OCI-LY7 (cell line): ENCODE results near the gene HARBI1. TPM values are rescaled to one million over a fixed set of nuclear protein-coding genes. Genes with fewer than 3 reads are reported as not detected.
A peak's percentile ranks its signal among the peaks of the same experiment; 100 is the strongest.

Experiments used
- BruUV-seq: library from RNA; stranded (reverse); fragments of 400-500 nt; replicated peaks from 2 replicates; lab custom pipeline; 2021; lab: Mats Ljungman, UMichigan
- CTCF ChIA-PET: fragments of 300-600 bp; sonication (Branson Sonifier 250); formaldehyde crosslinking; loops from one replicate; lab custom pipeline; 2022; ENCODE audit warnings: antibody characterized with exemption; ENCODE audit not compliant: unreplicated experiment; lab: Charles Lee
- POLR2A ChIA-PET: fragments of 300-600 bp; sonication (Branson Sonifier 250); formaldehyde crosslinking; loops from one replicate; lab custom pipeline; 2022; ENCODE audit warnings: antibody characterized with exemption; lab: Charles Lee
- DNase-seq: peaks from one replicate; pipeline ENCODE4 v3.0.0-alpha.2; 2015; ENCODE audit warnings: low spot score
- H2AFZ ChIP-seq: fragments of 200-600 bp; sonication (generic), shearing (Covaris generic); 2 replicates; pipeline ENCODE4 v1.6.1; 2014; ENCODE audit warnings: mild to moderate bottlenecking, antibody characterized with exemption, low read length, moderate library complexity
- H3K27ac ChIP-seq: fragments of 200-600 bp; sonication (generic); 2 replicates; pipeline ENCODE4 v1.5.1; 2014; ENCODE audit warnings: mixed run types, low read depth, mild to moderate bottlenecking, moderate library complexity, low read length, inconsistent platforms; ENCODE audit not compliant: poor library complexity, severe bottlenecking
- H3K36me3 ChIP-seq: fragments of 200-600 bp; sonication (generic); 2 replicates; pipeline ENCODE4 v1.6.1; 2014; ENCODE audit warnings: mild to moderate bottlenecking, antibody characterized with exemption, low read length, moderate library complexity, mixed read lengths; ENCODE audit not compliant: insufficient read depth
- H3K4me1 ChIP-seq: fragments of 200-600 bp; sonication (generic); 2 replicates; pipeline ENCODE4 v1.5.1; 2014; ENCODE audit warnings: mild to moderate bottlenecking, low read length; ENCODE audit not compliant: insufficient read depth, poor library complexity, severe bottlenecking
- H3K4me2 ChIP-seq: fragments of 200-600 bp; sonication (generic); 2 replicates; pipeline ENCODE4 v1.6.1; 2014; ENCODE audit warnings: mild to moderate bottlenecking, low read length
- H3K4me3 ChIP-seq: fragments of 200-600 bp; sonication (generic); 2 replicates; pipeline ENCODE4 v1.5.1; 2014; ENCODE audit warnings: mild to moderate bottlenecking, low read depth, low read length; ENCODE audit not compliant: poor library complexity, severe bottlenecking
- H3K79me2 ChIP-seq: fragments of 200-600 bp; sonication (generic); 2 replicates; pipeline ENCODE4 v1.6.1; 2016; ENCODE audit warnings: low read depth, mild to moderate bottlenecking, low read length, moderate library complexity, mixed read lengths; ENCODE audit not compliant: insufficient read depth
- H3K9me2 ChIP-seq: fragments of 200-600 bp; sonication (generic); 2 replicates; pipeline ENCODE4 v1.6.1; 2016; ENCODE audit warnings: mild to moderate bottlenecking, low read length, mixed read lengths; ENCODE audit not compliant: insufficient read depth
- H3K9me3 ChIP-seq: fragments of 200-600 bp; sonication (generic); 2 replicates; pipeline ENCODE4 v1.6.1; 2014; ENCODE audit warnings: mild to moderate bottlenecking, mixed run types, low read length, mixed read lengths
- H4K20me1 ChIP-seq: fragments of 200-600 bp; sonication (generic); 2 replicates; pipeline ENCODE4 v1.6.1; 2014; ENCODE audit warnings: mild to moderate bottlenecking, antibody characterized with exemption, low read length, moderate library complexity, mixed read lengths; ENCODE audit not compliant: insufficient read depth
- EZH2phosphoT487 ChIP-seq: fragments of 200-600 bp; sonication (generic); IDR thresholded peaks from 2 replicates; pipeline ENCODE4 v1.6.1; 2018; ENCODE audit warnings: low read depth, borderline replicate concordance, mild to moderate bottlenecking, mixed run types, antibody characterized with exemption, low read length, moderate library complexity, mixed read lengths
- intact Hi-C: fragments of 100-400 bp; cut with micrococcal nuclease; formaldehyde crosslinking; loops from one replicate; pipeline ENCODE4 v1.10.0; 2022; ENCODE audit not compliant: unreplicated experiment
- total RNA-seq, 2 experiments: library from RNA; depleted of rRNA in 1 of 2; stranded (reverse); fragments of >200 nt in 1 of 2; shearing (Covaris generic) in 1 of 2; gene quantifications; 2 replicates each; pipeline ENCODE4 v1.2.3, GENCODE V29; 2014 to 2022
- TF ChIP-seq, protein P1 (sequence below): fragments of 200-600 bp; sonication (generic); conservative IDR thresholded peaks from 2 replicates; pipeline ENCODE4 v1.5.1; 2014; ENCODE audit warnings: mild to moderate bottlenecking, antibody characterized with exemption, low read length, moderate library complexity, mixed read lengths

The HARBI1 gene
- total RNA-seq, 2 experiments from 2014 or later = 4.8 to 8.4 TPM

DNA sequence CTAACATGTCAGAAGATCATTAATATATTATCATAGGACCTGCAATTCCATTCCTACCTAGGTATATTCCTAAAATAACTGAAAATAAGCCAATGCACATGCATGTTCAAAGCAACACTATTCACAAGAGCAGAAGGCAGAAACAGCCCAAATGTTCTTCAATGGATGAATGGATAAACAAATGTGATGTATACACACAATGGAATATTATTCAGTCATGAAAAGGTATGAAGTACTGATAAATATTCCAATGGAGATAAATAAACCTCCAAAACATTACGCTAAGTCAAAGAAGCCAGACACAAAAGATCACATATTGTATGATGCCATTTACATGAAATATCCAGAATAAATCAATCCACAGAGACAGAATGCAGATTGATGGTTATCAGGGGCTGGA lies 40.0 kb downstream of the HARBI1 start:
- H4K20me1 ChIP-seq = 0 out of 2 replicates have a peak, but pooled peaks cover 3% of the 10 kb centered on the region
- H3K79me2 ChIP-seq = peaks cover 82% of the 10 kb centered on the region

DNA sequence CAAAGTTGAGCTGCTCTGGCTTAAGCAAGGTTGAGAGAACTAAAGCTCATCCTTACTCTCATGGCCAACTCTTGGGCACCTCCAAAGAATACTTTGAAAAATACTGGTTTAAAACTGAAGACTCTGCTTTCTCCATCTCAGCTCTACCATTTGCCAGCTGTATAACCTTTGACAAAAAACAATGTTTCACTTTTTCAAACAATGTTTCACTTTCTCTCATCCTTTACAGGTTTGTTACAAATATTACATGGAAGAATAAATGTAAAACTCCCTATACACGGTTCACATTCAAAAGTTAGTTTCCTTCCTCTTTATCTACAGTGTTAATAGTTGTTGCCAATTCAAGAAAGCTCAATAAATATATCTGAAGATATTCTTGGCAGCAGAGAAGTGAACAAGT lies 42.4 kb downstream of the HARBI1 start:
- peaks cover 5% of the 10 kb centered on the region for H3K4me1 ChIP-seq
- no peak overlapping the region for H3K4me2 ChIP-seq
- no peak overlapping the region for H3K27ac ChIP-seq
- H3K79me2 ChIP-seq = peaks cover 76% of the 10 kb centered on the region
- no TSS peak for BruUV-seq
- intact Hi-C loops = no loop called here
- no peaks in the 10 kb centered on the region for H3K9me2 ChIP-seq
- H4K20me1 ChIP-seq = 0 out of 2 replicates have a peak, but pooled peaks cover 3% of the 10 kb centered on the region
- H3K36me3 ChIP-seq = peaks cover 17% of the 10 kb centered on the region; the same call in 1 of the 2 replicates
- TF ChIP-seq, protein P1, sequence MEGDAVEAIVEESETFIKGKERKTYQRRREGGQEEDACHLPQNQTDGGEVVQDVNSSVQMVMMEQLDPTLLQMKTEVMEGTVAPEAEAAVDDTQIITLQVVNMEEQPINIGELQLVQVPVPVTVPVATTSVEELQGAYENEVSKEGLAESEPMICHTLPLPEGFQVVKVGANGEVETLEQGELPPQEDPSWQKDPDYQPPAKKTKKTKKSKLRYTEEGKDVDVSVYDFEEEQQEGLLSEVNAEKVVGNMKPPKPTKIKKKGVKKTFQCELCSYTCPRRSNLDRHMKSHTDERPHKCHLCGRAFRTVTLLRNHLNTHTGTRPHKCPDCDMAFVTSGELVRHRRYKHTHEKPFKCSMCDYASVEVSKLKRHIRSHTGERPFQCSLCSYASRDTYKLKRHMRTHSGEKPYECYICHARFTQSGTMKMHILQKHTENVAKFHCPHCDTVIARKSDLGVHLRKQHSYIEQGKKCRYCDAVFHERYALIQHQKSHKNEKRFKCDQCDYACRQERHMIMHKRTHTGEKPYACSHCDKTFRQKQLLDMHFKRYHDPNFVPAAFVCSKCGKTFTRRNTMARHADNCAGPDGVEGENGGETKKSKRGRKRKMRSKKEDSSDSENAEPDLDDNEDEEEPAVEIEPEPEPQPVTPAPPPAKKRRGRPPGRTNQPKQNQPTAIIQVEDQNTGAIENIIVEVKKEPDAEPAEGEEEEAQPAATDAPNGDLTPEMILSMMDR = no peak
- TF ChIP-seq EZH2phosphoT487 = no peak
- no peaks in the 10 kb centered on the region; the same call in 1 of the 2 replicates for H3K9me3 ChIP-seq
- DNase-seq = no peak
- no peak overlapping the region for H2AFZ ChIP-seq
- H3K4me3 ChIP-seq = no peak overlapping the region
- ChIA-PET POLR2A (interaction anchor here (0.6 kb wide), 1 partner anchor 1106 kb away, joined by 3 read pairs; no protein-coding TSS in a partner anchor), CTCF (no interaction called here)

More for the DNA sequence above, 40.0 kb downstream of the HARBI1 start:
- Histone ChIP-seq H3K4me3 (no peak overlapping the region), H2AFZ (no peak overlapping the region), H3K4me1 (peaks cover 5% of the 10 kb centered on the region), H3K9me3 (no peaks in the 10 kb centered on the region; the same call in 1 of the 2 replicates), H3K9me2 (no peaks in the 10 kb centered on the region), H3K27ac (no peak overlapping the region), H3K4me2 (no peak overlapping the region), H3K36me3 (peaks cover 22% of the 10 kb centered on the region)
- intact Hi-C loops = no loop called here
- BruUV-seq = no TSS peak
- POLR2A ChIA-PET = no interaction called here
- CTCF ChIA-PET = no interaction called here
- TF ChIP-seq, protein P1 = no peak
- TF ChIP-seq EZH2phosphoT487 = no peak
- DNase-seq = no peak

DNA sequence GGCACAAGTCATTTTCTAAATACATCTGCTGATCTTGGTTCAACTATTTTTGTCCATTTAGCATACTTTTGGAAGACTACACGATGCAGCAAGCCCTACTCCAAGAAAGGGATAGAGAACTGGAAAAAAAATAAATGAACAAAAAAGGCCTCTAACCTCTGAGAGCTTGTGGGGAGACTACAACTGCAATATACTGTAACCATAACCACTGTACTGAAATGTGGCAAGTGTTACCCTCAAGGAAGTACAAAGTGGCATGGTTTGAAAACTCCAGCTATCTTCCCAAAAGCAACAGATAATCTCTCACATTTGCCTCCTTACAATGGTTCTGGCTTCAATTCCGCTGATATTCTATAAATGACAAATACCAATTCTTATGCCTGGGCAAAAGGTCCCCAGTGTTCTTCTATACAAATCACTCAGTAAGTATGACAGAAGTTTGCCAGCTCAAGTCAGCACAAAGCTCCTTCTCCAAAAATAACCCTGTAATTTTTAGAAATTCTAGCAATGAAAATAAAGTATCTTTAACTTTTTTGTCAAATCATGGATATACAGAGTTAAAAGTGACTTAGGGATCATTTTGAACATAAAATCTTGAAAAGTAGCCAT lies 46.1 kb downstream of the HARBI1 start:
- Histone ChIP-seq H3K27ac (no peak overlapping the region), H2AFZ (no peak overlapping the region), H3K4me2 (no peak overlapping the region), H3K9me3 (peaks cover 5% of the 10 kb centered on the region; the same call in 1 of the 2 replicates), H3K9me2 (no peaks in the 10 kb centered on the region), H3K4me3 (no peak overlapping the region), H3K4me1 (peaks cover 5% of the 10 kb centered on the region), H3K36me3 (peaks cover 15% of the 10 kb centered on the region; the same call in 1 of the 2 replicates), H4K20me1 (no peaks in the 10 kb centered on the region), H3K79me2 (peaks cover 68% of the 10 kb centered on the region)
- ChIA-PET CTCF (no interaction called here), POLR2A (interaction anchor here (0.8 to 1.8 kb wide), 5 partner anchors 10 to 41 kb away, joined by 3 to 6 read pairs (median 4); no protein-coding TSS in a partner anchor)
- TF ChIP-seq, protein P1 = no peak
- TF ChIP-seq EZH2phosphoT487 = no peak
- no peak for DNase-seq
- intact Hi-C loops = no loop called here
- TSS peak; percentile 48 for BruUV-seq
